DND-41 (cell line): ENCODE data around the gene A4GNT.
A peak's percentile ranks its signal among the peaks of the same experiment; 100 is the strongest.
"Not testable (repeated sequence)": the region's sequence is repeated elsewhere in the genome, so short reads cannot be mapped to it uniquely, and the experiment has no call there.

Experiments used
- CTCF ChIP-seq: IDR thresholded peaks from 2 replicates; pipeline ENCODE4 v1.5.1; 2012; ENCODE audit warnings: borderline replicate concordance, low read length, moderate library complexity, mild to moderate bottlenecking; ENCODE audit not compliant: poor library complexity, severe bottlenecking; ENCODE audit errors: extremely low read depth
- EZH2 ChIP-seq: IDR thresholded peaks from 3 replicates; pipeline ENCODE4 v1.6.1; 2012; ENCODE audit warnings: borderline replicate concordance, low read depth, mild to moderate bottlenecking, moderate library complexity, low read length, inconsistent platforms; ENCODE audit not compliant: severe bottlenecking

GRCh38 chr3:138101351-138101940, 30.7 kb downstream of the A4GNT start:
- not testable (repeated sequence) for TF ChIP-seq EZH2
- TF ChIP-seq CTCF: peak; percentile 27
